GM12878 (cell line): Measurements from ENCODE around the gene TNFAIP2. TPM values are rescaled to one million over a fixed set of nuclear protein-coding genes. Genes with fewer than 3 reads are reported as not detected.

Experiments used
- ATAC-seq: fragments of 200-7000 bp; cut with Tn5 transposase; 3 replicates; pipeline ENCODE4 v1.9.1; 2020; ENCODE audit warnings: mild to moderate bottlenecking, moderate library complexity
- BruUV-seq: library from RNA; stranded (reverse); fragments of 400-500 nt; replicated peaks from 2 replicates; lab custom pipeline; 2021; lab: Mats Ljungman, UMichigan
- CTCF ChIA-PET: fragments of 300-600 bp; sonication (Branson Sonifier 250); formaldehyde crosslinking; extraction: SDS; loops from one replicate; lab custom pipeline; 2021; ENCODE audit warnings: inconsistent platforms; lab: Yijun Ruan, JAX
- POLR2A ChIA-PET: fragments of 350-600 bp; formaldehyde crosslinking; extraction: SDS; loops from one replicate; lab custom pipeline; 2021; ENCODE audit warnings: inconsistent platforms; lab: Charles Lee
- RAD21 ChIA-PET: fragments of 300-600 bp; sonication (Branson Sonifier 250); formaldehyde crosslinking; loops from one replicate; lab custom pipeline; 2023; ENCODE audit warnings: antibody characterized with exemption; ENCODE audit not compliant: unreplicated experiment; lab: Charles Lee
- SMC1A ChIA-PET: fragments of 300-600 bp; sonication (Branson Sonifier 250); formaldehyde crosslinking; loops from one replicate; lab custom pipeline; 2023; ENCODE audit not compliant: unreplicated experiment, uncharacterized antibody; lab: Charles Lee
- DNase-seq: peaks from one replicate; pipeline ENCODE4 v3.0.0-alpha.2; 2011; ENCODE audit warnings: low read depth, low spot score
- FAIRE-seq: peaks from 3 replicates; lab custom pipeline; 2011; peaks lifted over from hg19 to GRCh38; lab: Jason Lieb, UNC
- H2AFZ ChIP-seq: 2 replicates; pipeline ENCODE4 v1.6.0; 2011; ENCODE audit warnings: low read depth, low read length, control low read depth; ENCODE audit not compliant: control insufficient read depth
- H3K27ac ChIP-seq: 2 replicates; pipeline ENCODE4 v1.5.1; 2011; ENCODE audit warnings: control low read depth; ENCODE audit not compliant: control insufficient read depth, insufficient read depth
- H3K27me3 ChIP-seq, 2 experiments: replicated peaks in 1 of 2; 2 replicates each; pipeline versions ENCODE4 v1.6.0 to v1.6.1; 2011; ENCODE audit warnings: low read length in 1 of 2; ENCODE audit not compliant: control insufficient read depth in 2 of 2, insufficient read depth in 2 of 2
- H3K36me3 ChIP-seq, 2 experiments: 2 replicates each; pipeline ENCODE4 v1.5.1; 2011; ENCODE audit warnings: low read length in 1 of 2; ENCODE audit not compliant: control insufficient read depth in 2 of 2, insufficient read depth in 2 of 2
- H3K4me1 ChIP-seq: 2 replicates; pipeline ENCODE4 v1.6.1; 2011; ENCODE audit warnings: mild to moderate bottlenecking, low read length, moderate library complexity, mixed read lengths; ENCODE audit not compliant: control insufficient read depth, insufficient read depth
- H3K4me2 ChIP-seq: 2 replicates; pipeline ENCODE4 v1.6.0; 2011; ENCODE audit warnings: control low read depth; ENCODE audit not compliant: control insufficient read depth, insufficient read depth
- H3K4me3 ChIP-seq: fragments of 200-600 bp; sonication (generic); 2 replicates; pipeline ENCODE4 v1.5.1; 2016
- H3K79me2 ChIP-seq: 2 replicates; pipeline ENCODE4 v1.6.0; 2011; ENCODE audit warnings: low read length; ENCODE audit not compliant: control insufficient read depth, insufficient read depth
- H3K9ac ChIP-seq: 2 replicates; pipeline ENCODE4 v1.8.0; 2011; ENCODE audit warnings: low read length, control low read depth, mixed read lengths; ENCODE audit not compliant: control insufficient read depth, insufficient read depth
- H3K9me3 ChIP-seq: replicated peaks from 3 replicates; pipeline ENCODE4 v1.5.1; 2011; ENCODE audit warnings: mild to moderate bottlenecking, low read length; ENCODE audit not compliant: control insufficient read depth, insufficient read depth
- H4K20me1 ChIP-seq: 2 replicates; pipeline ENCODE4 v1.6.0; 2011; ENCODE audit not compliant: control insufficient read depth, insufficient read depth
- CHD2 ChIP-seq: IDR thresholded peaks from 2 replicates; pipeline ENCODE4 v1.6.1; 2011; ENCODE audit warnings: low read depth, low read length, improper control_type of control experiment, borderline replicate concordance
- CHD4 ChIP-seq: fragments of 200-600 bp; sonication (generic); IDR thresholded peaks from 2 replicates; pipeline ENCODE4 v1.6.1; 2016; ENCODE audit warnings: mild to moderate bottlenecking
- HDAC6 ChIP-seq: fragments of 200-600 bp; sonication (generic); IDR thresholded peaks from one replicate; pipeline ENCODE4 v1.8.0; 2017; ENCODE audit warnings: antibody characterized with exemption; ENCODE audit not compliant: unreplicated experiment
- IKZF1 ChIP-seq: fragments of 450-650 bp; conservative IDR thresholded peaks from 2 replicates; pipeline ENCODE4 v1.6.1; 2017; ENCODE audit warnings: antibody characterized with exemption, mild to moderate bottlenecking
- IKZF2 ChIP-seq, 2 experiments: fragments of 450-650 bp; IDR thresholded peaks; 2 replicates each; pipeline ENCODE4 v1.6.1; 2017; ENCODE audit warnings: mild to moderate bottlenecking in 2 of 2, moderate library complexity in 2 of 2
- LARP7 ChIP-seq: fragments of 450-650 bp; IDR thresholded peaks from 2 replicates; pipeline ENCODE4 v1.6.1; 2017; ENCODE audit warnings: mild to moderate bottlenecking
- MXI1 ChIP-seq: fragments of 150-350 bp; IDR thresholded peaks from 2 replicates; pipeline ENCODE4 v1.6.1; 2011; ENCODE audit warnings: low read depth, mild to moderate bottlenecking, inconsistent platforms, low read length, improper control_type of control experiment
- RB1 ChIP-seq: fragments of 450-650 bp; formaldehyde crosslinking; IDR thresholded peaks from 2 replicates; pipeline ENCODE4 v1.6.1; 2017; ENCODE audit warnings: mild to moderate bottlenecking, borderline replicate concordance
- TBL1XR1 ChIP-seq: IDR thresholded peaks from 2 replicates; pipeline ENCODE4 v1.6.1; 2012; ENCODE audit warnings: low read depth, low read length, improper control_type of control experiment
- ZNF217 ChIP-seq: fragments of 450-650 bp; IDR thresholded peaks from 2 replicates; pipeline ENCODE4 v1.6.1; 2017; ENCODE audit warnings: antibody characterized with exemption, mild to moderate bottlenecking
- ZSCAN29 ChIP-seq: fragments of 450-650 bp; IDR thresholded peaks from 2 replicates; pipeline ENCODE4 v1.6.1; 2017; ENCODE audit warnings: mild to moderate bottlenecking, moderate library complexity
- ZZZ3 ChIP-seq: IDR thresholded peaks from 2 replicates; pipeline ENCODE4 v1.6.1; 2011; ENCODE audit warnings: low read depth; ENCODE audit not compliant: control insufficient read depth, insufficient read length
- WGBS: methylation state at CpG from one replicate; pipeline ENCODE4 v1.1.6; 2016; ENCODE audit warnings: low lambda C conversion rate; ENCODE audit not compliant: insufficient replicate concordance, insufficient coverage; ENCODE audit errors: missing lambda C conversion rate; 5-methylcytosine and 5-hydroxymethylcytosine counted together
- in situ Hi-C: fragments of 300-500 bp; cut with MboI; formaldehyde crosslinking; loops from 9 replicates; pipeline ENCODE4 v1.14.3; 2018; ENCODE audit warnings: mixed read lengths
- intact Hi-C: fragments of 100-400 bp; cut with micrococcal nuclease; formaldehyde crosslinking; loops from one replicate; pipeline ENCODE4 v1.14.2; 2022; ENCODE audit not compliant: unreplicated experiment
- polyA plus RNA-seq, 11 experiments: library from polyadenylated mRNA; depleted of rRNA in 4 of 11; unstranded in 6 of 11; stranded (reverse) in 5 of 11; fragments of >200 nt; fragmentation: Nextera tagmentation in 4 of 11; fragmentation: Illumina TruSeq in 1 of 11; extraction: Ambion mirVana in 4 of 11; extraction: Trizol in 1 of 11; gene quantifications; 1 replicate in 1 of 11; 2 replicates in 10 of 11; pipeline versions ENCODE4 v1.2.1 to v1.2.3, GENCODE V29; 2011 to 2016; ENCODE audit warnings: inconsistent platforms in 2 of 11, missing spikeins in 2 of 11, low read depth in 1 of 11
- total RNA-seq, 4 experiments: library from RNA; depleted of rRNA in 3 of 4; stranded (reverse); fragments of >200 nt in 3 of 4; fragmentation: Illumina TruSeq in 1 of 4; extraction: Trizol in 1 of 4; gene quantifications; 2 replicates each; pipeline versions ENCODE4 v1.2.1 to v1.2.3, GENCODE V29; 2013 to 2021
- TF ChIP-seq, protein P1 (sequence below): fragments of 450-650 bp; IDR thresholded peaks from 2 replicates; pipeline ENCODE4 v1.6.1; 2017; ENCODE audit warnings: borderline replicate concordance

Gene TNFAIP2
- total and polyA plus RNA-seq, 10 of the 15 experiments (the other 5 are each of a cell fraction or from before 2014, with no cell fraction given): 7.1 to 150 (median 74.5) TPM

- TF ChIP-seq, protein P1, sequence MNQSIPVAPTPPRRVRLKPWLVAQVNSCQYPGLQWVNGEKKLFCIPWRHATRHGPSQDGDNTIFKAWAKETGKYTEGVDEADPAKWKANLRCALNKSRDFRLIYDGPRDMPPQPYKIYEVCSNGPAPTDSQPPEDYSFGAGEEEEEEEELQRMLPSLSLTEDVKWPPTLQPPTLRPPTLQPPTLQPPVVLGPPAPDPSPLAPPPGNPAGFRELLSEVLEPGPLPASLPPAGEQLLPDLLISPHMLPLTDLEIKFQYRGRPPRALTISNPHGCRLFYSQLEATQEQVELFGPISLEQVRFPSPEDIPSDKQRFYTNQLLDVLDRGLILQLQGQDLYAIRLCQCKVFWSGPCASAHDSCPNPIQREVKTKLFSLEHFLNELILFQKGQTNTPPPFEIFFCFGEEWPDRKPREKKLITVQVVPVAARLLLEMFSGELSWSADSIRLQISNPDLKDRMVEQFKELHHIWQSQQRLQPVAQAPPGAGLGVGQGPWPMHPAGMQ: no peak
- no peak for TF ChIP-seq ZSCAN29
- no peak for TF ChIP-seq HDAC6
- TF ChIP-seq ZNF217: no peak
- TF ChIP-seq MXI1: no peak
- TF ChIP-seq ZZZ3: no peak
Observed at GRCh38 chr14:103101257-103101962, 21.9 kb upstream of the TNFAIP2 start (continued).

GRCh38 chr14:103101963-103102688, 21.1 kb upstream of the TNFAIP2 start:
- ATAC-seq: no peak
- no peak for TF ChIP-seq RB1
- no peak for TF ChIP-seq CHD2
- no peak for TF ChIP-seq TBL1XR1
- no peak for TF ChIP-seq CHD4
- TF ChIP-seq IKZF2 (IDR thresholded peaks at IDR 0.05): no peak
- no peak for TF ChIP-seq LARP7
- TF ChIP-seq IKZF1: no peak
- TF ChIP-seq, all 136 proteins: peak for 0
- ChIA-PET CTCF (interaction anchor here (1.7 to 2.5 kb wide), 3 partner anchors 39 to 407 kb away, joined by 4 to 23 read pairs (median 6); no protein-coding TSS in a partner anchor), POLR2A (no interaction called here), RAD21 (interaction anchor here (0.6 to 3.2 kb wide), 2 partner anchors 28 to 83 kb away, joined by 3 to 14 read pairs; no protein-coding TSS in a partner anchor), SMC1A (interaction anchor here (0.6 to 1.3 kb wide), 2 partner anchors 11 to 40 kb away, joined by 3 read pairs; no protein-coding TSS in a partner anchor)
- Histone ChIP-seq H3K36me3 (no peaks in the 10 kb centered on the region), H3K9ac (no peak overlapping the region), H4K20me1 (no peaks in the 10 kb centered on the region), H3K9me3 (no peaks in the 10 kb centered on the region), H3K79me2 (no peaks in the 10 kb centered on the region), H3K27me3 (peaks cover 5 to 11% of the 10 kb centered on the region in 2 experiments; a peak in 2 of 4 replicates), H2AFZ (no peak overlapping the region), H3K27ac (no peak overlapping the region), H3K4me2 (no peak overlapping the region), H3K4me3 (no peak overlapping the region), H3K4me1 (peaks cover 29% of the 10 kb centered on the region)
- no TSS peak for BruUV-seq
- DNase-seq: no peak
- intact Hi-C loops (no loop called here), in situ Hi-C loops (no loop called here)
- 88% methylated on average over 71 of the region's 85 CpGs for WGBS
- FAIRE-seq: no peak
